Sigmoid colon (tissue), 7 donors: ENCODE results near the gene PRKG1. TPM values are rescaled to one million over a fixed set of nuclear protein-coding genes. Genes with fewer than 3 reads are reported as not detected.
"Not testable (repeated sequence)": the region's sequence is repeated elsewhere in the genome, so short reads cannot be mapped to it uniquely, and the experiment has no call there.

ENCODE experiments used
- DNase-seq: peaks from one replicate; pipeline ENCODE4 v3.0.0-alpha.2; 2019
- H3K27ac ChIP-seq, 4 donors: fragments of 200-600 bp; sonication (generic); one replicate each; pipeline ENCODE4 v1.5.1; 2016 to 2019; ENCODE audit warnings: mild to moderate bottlenecking in 1 of 4
- H3K27me3 ChIP-seq, 3 donors: fragments of 200-600 bp; sonication (generic); one replicate each; pipeline ENCODE4 v1.5.1; 2019; ENCODE audit warnings: mild to moderate bottlenecking in 1 of 3
- H3K36me3 ChIP-seq, 4 donors: fragments of 200-600 bp; sonication (generic); one replicate each; pipeline ENCODE4 v1.5.1; 2016 to 2019
- H3K4me1 ChIP-seq, 4 donors: fragments of 200-600 bp; sonication (generic); one replicate each; pipeline ENCODE4 v1.5.1; 2017 to 2019
- H3K4me3 ChIP-seq, 4 donors: fragments of 200-600 bp; sonication (generic); one replicate each; pipeline ENCODE4 v1.5.1; 2017 to 2019; ENCODE audit warnings: mild to moderate bottlenecking in 2 of 4, moderate library complexity in 1 of 4
- H3K9me3 ChIP-seq, 4 donors: fragments of 200-600 bp in 3 of 4; sonication (generic) in 3 of 4; one replicate each; pipeline versions ENCODE4 v1.5.1 to v1.6.1; 2013 to 2019
- EP300 ChIP-seq, 4 donors: sonication (generic); formaldehyde crosslinking; IDR thresholded peaks; one replicate each; pipeline ENCODE4 v1.6.1; 2017; ENCODE audit warnings: antibody characterized with exemption in 4 of 4
- POLR2A ChIP-seq, 2 donors: fragments of 450-650 bp; IDR thresholded peaks; one replicate each; pipeline ENCODE4 v1.6.1; 2016; ENCODE audit warnings: antibody characterized with exemption in 2 of 2, mild to moderate bottlenecking in 2 of 2, moderate library complexity in 2 of 2
- POLR2AphosphoS5 ChIP-seq, 4 donors: sonication (generic); formaldehyde crosslinking; IDR thresholded peaks; one replicate each; pipeline ENCODE4 v1.6.1; 2017; ENCODE audit warnings: antibody characterized with exemption in 4 of 4
- WGBS, 2 donors: extraction: QIAGEN DNeasy Blood & Tissue Kit; methylation state at CpG; one replicate each; pipeline ENCODE4 v1.1.7; 2013; 5-methylcytosine and 5-hydroxymethylcytosine counted together
- intact Hi-C: fragments of 100-400 bp; cut with DNase I; formaldehyde crosslinking; loops from one replicate; pipeline ENCODE4 v1.15.1; 2023
- polyA plus RNA-seq, 3 donors: library from polyadenylated mRNA; stranded (reverse); fragments of 200-250 nt; gene quantifications; one replicate each; pipeline ENCODE4 v1.2.3, GENCODE V29; 2013
- total RNA-seq, 4 donors: library from RNA; depleted of rRNA; stranded (reverse); fragments of >200 nt; gene quantifications; one replicate each; pipeline ENCODE4 v1.1.0, GENCODE V29; 2016
- TF ChIP-seq, protein P1 (sequence below), 4 experiments: fragments of 450-650 bp in 3 of 4; fragments of 200-600 bp in 1 of 4; IDR thresholded peaks; one replicate each; pipeline ENCODE4 v1.5.1; 2016 to 2019; ENCODE audit warnings: antibody characterized with exemption in 4 of 4, mild to moderate bottlenecking in 3 of 4, moderate library complexity in 2 of 4
- donor health status: healthy with polysubstance abuse.
- donor health status: Bipolar disorder and iron deficiency.
- donor health status: healthy.

The PRKG1 gene
- total and polyA plus RNA-seq, 7 donors = 3.7 to 92.9 (median 60.2) TPM

DNA sequence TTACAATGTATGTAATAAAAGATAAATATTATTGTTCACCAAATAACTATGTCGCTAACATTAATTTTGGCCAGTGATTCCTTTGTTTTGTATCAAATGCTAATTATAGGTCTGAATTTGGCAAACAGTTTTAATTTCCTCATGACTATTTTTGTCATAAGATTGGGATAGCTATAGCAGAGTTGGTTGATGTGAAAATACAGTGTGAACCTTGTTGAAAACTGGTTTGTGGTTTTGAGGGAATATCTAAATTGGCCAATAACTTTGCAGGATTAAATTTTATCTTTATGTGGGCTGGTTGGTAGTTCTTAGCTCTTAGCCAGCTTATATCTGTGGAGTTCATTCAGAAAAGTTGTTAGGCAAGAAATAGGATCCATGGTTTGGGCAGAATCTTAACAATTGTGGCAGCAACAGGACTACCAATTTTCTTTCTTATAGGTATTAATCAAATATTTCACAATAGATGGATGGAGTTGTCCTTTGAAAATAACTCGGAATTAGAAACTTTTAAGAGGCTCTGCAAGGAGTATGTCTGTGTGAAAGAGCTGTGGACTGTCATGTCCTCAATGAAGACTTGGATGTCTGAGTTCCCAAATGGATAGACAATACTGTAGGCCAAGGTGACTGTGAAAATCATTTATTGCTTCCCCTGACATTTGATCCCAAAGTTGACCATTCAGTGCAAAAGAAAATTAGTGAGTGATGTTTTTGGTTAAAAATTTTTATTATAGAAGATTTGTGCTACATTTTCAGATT is 73.5 kb downstream of the PRKG1 start:
- no peaks in the 10 kb centered on the region for H3K27me3 ChIP-seq
- no peak overlapping the region for H3K4me3 ChIP-seq
- TF ChIP-seq, protein P1, sequence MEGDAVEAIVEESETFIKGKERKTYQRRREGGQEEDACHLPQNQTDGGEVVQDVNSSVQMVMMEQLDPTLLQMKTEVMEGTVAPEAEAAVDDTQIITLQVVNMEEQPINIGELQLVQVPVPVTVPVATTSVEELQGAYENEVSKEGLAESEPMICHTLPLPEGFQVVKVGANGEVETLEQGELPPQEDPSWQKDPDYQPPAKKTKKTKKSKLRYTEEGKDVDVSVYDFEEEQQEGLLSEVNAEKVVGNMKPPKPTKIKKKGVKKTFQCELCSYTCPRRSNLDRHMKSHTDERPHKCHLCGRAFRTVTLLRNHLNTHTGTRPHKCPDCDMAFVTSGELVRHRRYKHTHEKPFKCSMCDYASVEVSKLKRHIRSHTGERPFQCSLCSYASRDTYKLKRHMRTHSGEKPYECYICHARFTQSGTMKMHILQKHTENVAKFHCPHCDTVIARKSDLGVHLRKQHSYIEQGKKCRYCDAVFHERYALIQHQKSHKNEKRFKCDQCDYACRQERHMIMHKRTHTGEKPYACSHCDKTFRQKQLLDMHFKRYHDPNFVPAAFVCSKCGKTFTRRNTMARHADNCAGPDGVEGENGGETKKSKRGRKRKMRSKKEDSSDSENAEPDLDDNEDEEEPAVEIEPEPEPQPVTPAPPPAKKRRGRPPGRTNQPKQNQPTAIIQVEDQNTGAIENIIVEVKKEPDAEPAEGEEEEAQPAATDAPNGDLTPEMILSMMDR (IDR thresholded peaks at IDR 0.05) = no peak
- TF ChIP-seq EP300 (IDR thresholded peaks at IDR 0.05) (no peak), POLR2A (IDR thresholded peaks at IDR 0.05) (no peak), POLR2AphosphoS5 (IDR thresholded peaks at IDR 0.05) (no peak)
- intact Hi-C loops = no loop called here
- H3K4me1 ChIP-seq = peaks cover 0 to 37% (median 14%) of the 10 kb centered on the region in 4 donors
- no peak overlapping the region for H3K27ac ChIP-seq
- H3K9me3 ChIP-seq = no peaks in the 10 kb centered on the region
- 91 to 92% methylated on average over 2 of the region's 2 CpGs for whole genome bisulfite sequencing, 2 donors
- no peaks in the 10 kb centered on the region for H3K36me3 ChIP-seq
- DNase-seq = no peak

DNA sequence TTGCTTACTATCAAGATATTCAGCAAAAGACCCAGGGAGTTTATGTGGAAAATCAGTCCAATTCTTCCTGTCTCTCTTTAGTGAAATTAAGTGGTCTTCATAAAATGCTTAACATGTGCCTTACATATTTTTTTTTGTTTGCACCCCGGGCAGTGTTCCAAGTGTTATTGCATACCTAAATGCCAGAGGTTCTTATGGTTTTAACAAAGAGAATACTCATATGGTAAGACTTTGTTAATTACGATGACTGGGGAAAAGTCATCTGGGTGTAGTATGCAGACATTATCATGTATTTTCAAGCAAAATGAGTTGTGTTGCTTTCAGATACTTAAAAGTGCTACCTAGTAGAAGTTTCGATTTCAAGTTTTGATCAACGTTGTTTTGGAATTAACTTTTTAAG is 82.6 kb downstream of the PRKG1 start:
- H3K4me1 ChIP-seq = peaks cover 0 to 25% (median 1%) of the 10 kb centered on the region in 4 donors
- no peak overlapping the region for H3K4me3 ChIP-seq
- H3K9me3 ChIP-seq = no peaks in the 10 kb centered on the region
- 40 to 76% methylated on average over 4 of the region's 4 CpGs for WGBS, 2 donors
- TF ChIP-seq, protein P1 (IDR thresholded peaks at IDR 0.05) = no peak
- TF ChIP-seq POLR2A (IDR thresholded peaks at IDR 0.05) = no peak
- no peak for TF ChIP-seq POLR2AphosphoS5 (IDR thresholded peaks at IDR 0.05)
- TF ChIP-seq EP300 (IDR thresholded peaks at IDR 0.05) = no peak
- no peaks in the 10 kb centered on the region for H3K36me3 ChIP-seq
- no peak overlapping the region for H3K27ac ChIP-seq
- no peak for DNase-seq
- no peaks in the 10 kb centered on the region for H3K27me3 ChIP-seq
- intact Hi-C loops = no loop called here

DNA sequence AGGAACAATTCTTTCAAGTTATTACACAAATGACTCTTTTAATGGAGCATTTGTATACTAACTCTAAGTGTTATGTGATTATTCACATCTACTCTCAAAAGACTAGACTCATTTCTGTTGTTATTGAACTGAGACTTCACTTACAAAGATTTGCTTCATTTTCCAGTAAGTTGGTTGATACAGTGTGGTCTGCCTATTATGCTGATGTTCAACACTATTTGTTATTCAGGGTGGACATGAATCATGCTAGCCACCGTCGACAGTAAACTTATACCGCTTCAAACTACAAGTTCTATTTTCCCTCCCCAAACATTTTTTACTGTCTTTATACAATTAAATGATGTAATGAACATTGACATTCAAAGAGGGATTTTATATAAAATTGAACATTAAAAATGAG is 84.5 kb downstream of the PRKG1 start:
- Histone ChIP-seq H3K36me3 (no peaks in the 10 kb centered on the region), H3K4me1 (peaks cover 0 to 11% (median 4%) of the 10 kb centered on the region in 4 donors), H3K27ac (no peak overlapping the region), H3K27me3 (no peaks in the 10 kb centered on the region), H3K9me3 (no peaks in the 10 kb centered on the region), H3K4me3 (no peak overlapping the region)
- WGBS, 2 donors = 92 to 95% methylated on average over 3 of the region's 3 CpGs
- DNase-seq = no peak
- TF ChIP-seq EP300 (IDR thresholded peaks at IDR 0.05) (no peak), POLR2AphosphoS5 (IDR thresholded peaks at IDR 0.05) (no peak)
- intact Hi-C loops = no loop called here

DNA sequence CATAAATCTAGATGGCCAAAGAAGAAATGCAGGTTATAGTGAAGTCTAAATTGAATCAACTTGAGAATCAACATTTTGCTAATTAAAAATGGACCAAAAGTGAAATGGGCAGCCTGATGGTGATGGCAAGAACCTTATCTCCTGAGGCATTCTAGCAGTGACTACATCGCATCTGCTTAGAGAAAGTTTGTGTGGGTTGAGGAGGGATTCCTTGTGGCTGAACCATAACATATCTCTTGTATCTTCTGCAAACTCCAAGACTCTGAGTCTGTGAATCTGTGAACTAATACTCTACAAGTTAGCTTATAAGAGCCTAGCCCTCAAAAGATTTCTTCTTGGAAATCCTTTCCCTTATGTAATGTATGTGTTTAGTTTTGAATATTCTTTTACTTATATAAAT is 85.6 kb downstream of the PRKG1 start:
- Histone ChIP-seq H3K27ac (no peak overlapping the region), H3K4me3 (no peak overlapping the region), H3K9me3 (no peaks in the 10 kb centered on the region), H3K36me3 (no peaks in the 10 kb centered on the region), H3K27me3 (no peaks in the 10 kb centered on the region), H3K4me1 (peaks cover 0 to 11% (median 4%) of the 10 kb centered on the region in 4 donors)
- DNase-seq = no peak
- WGBS, 2 donors = 94 to 98% methylated on average over 1 of the region's 1 CpG
- TF ChIP-seq EP300 (IDR thresholded peaks at IDR 0.05) (no peak), POLR2A (IDR thresholded peaks at IDR 0.05) (no peak), POLR2AphosphoS5 (IDR thresholded peaks at IDR 0.05) (no peak)
- TF ChIP-seq, protein P1 (IDR thresholded peaks at IDR 0.05) = no peak
- intact Hi-C loops = no loop called here

DNA sequence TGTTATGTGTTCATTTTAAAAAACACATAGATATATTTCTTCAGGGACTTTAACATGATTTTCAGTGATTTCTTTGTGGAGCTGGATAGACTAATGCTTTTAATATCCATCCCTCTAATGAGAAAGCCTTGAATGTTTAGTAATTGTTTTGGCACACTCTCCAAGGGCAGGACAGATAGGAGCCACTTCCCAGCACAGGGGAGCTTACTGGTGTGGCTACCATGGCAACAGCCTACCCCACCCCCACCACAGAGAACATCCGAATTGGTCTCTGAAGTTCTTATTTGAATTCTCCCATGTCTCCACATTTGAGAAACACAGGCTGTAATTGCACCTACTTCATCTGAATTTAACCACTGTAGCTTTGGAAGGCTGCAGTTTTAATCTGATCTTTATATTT is 87.7 kb downstream of the PRKG1 start:
- TF ChIP-seq, protein P1 (IDR thresholded peaks at IDR 0.05) = no peak
- TF ChIP-seq EP300 (IDR thresholded peaks at IDR 0.05) (no peak), POLR2AphosphoS5 (IDR thresholded peaks at IDR 0.05) (no peak), POLR2A (IDR thresholded peaks at IDR 0.05) (no peak)
- H3K36me3 ChIP-seq = no peaks in the 10 kb centered on the region
- H3K9me3 ChIP-seq = no peaks in the 10 kb centered on the region
- no peaks in the 10 kb centered on the region for H3K27me3 ChIP-seq
- intact Hi-C loops = no loop called here
- 71 to 76% methylated on average over 1 of the region's 1 CpG for WGBS, 2 donors
- no peak for DNase-seq
- H3K4me3 ChIP-seq = no peak overlapping the region
- H3K27ac ChIP-seq = no peak overlapping the region
- peaks cover 0 to 11% (median 1%) of the 10 kb centered on the region in 4 donors for H3K4me1 ChIP-seq

DNA sequence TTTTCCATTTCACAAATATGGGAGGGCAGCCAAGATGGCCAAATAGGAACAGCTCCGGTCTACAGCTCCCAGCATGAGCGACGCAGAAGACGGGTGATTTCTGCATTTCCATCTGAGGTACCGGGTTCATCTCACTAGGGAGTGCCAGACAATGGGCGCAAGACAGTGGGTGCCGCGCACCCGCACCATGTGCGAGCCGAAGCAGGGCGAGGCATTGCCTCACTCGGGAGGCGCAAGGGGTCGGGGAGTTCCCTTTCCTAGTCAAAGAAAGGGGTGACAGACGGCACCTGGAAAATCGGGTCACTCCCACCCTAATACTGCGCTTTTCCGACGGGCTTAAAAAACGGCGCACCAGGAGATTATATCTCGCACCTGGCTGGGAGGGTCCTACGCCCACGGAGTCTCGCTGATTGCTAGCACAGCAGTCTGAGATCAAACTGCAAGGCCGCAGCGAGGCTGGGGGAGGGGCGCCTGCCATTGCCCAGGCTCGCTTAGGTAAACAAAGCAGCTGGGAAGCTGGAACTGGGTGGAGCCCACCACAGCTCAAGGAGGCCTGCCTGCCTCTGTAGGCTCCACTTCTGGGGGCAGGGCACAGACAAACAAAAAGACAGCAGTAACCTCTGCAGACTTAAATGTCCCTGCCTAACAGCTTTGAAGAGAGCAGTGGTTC is 89.2 kb downstream of the PRKG1 start:
- H3K27ac ChIP-seq, H3K9me3 ChIP-seq, H3K27me3 ChIP-seq, H3K4me3 ChIP-seq, H3K36me3 ChIP-seq, intact Hi-C loops, DNase-seq: not testable (repeated sequence)
- WGBS, 2 donors = 96 to 97% methylated on average over 30 of the region's 30 CpGs
- peaks cover 0 to 16% (median 1%) of the 10 kb centered on the region in 4 donors for H3K4me1 ChIP-seq
